ENCODE results near the gene RBM4.
"Not testable (repeated sequence)": the region's sequence is repeated elsewhere in the genome, so short reads cannot be mapped to it uniquely, and the experiment has no call there.

RBM4 gene

GRCh38 chr11:66638177-66639065 is at the start of gene RBM4:
RBM4 (plus strand) TSS chr11:66638703; CDS start chr11:66639712, 1,009 bp downstream.
- DNase-seq = peak; percentile 99 to 100

GRCh38 chr11:66589315-66589714 is 49.2 kb upstream of the RBM4 start:
- not testable (repeated sequence) for DNase-seq

- DNase-seq = no peak
These were observed 48.4 kb upstream of the RBM4 start for GRCh38 chr11:66589996-66590675.

GRCh38 chr11:66591175-66591574 is 47.3 kb upstream of the RBM4 start:
- DNase-seq = no peak

GRCh38 chr11:66592457-66593302 is 45.8 kb upstream of the RBM4 start, which contains the start of the genes CCDC87 and CCS:
CCDC87 (minus strand) TSS chr11:66593063; CDS start chr11:66593015, 48 bp downstream.
CCS (plus strand) TSS chr11:66593185; CDS start chr11:66593262, 77 bp downstream.
- peak; percentile 95 for DNase-seq

GRCh38 chr11:66593303-66593635 is 45.2 kb upstream of the RBM4 start:
- DNase-seq = no peak

GRCh38 chr11:66593650-66594049 is 44.9 kb upstream of the RBM4 start:
- no peak for DNase-seq

GRCh38 chr11:66595245-66595904 is 43.1 kb upstream of the RBM4 start:
- no peak for DNase-seq

GRCh38 chr11:66598993-66599392 is 39.5 kb upstream of the RBM4 start:
- no peak for DNase-seq

GRCh38 chr11:66600219-66600618 is 38.3 kb upstream of the RBM4 start:
- DNase-seq = no peak

GRCh38 chr11:66600631-66601233 is 37.8 kb upstream of the RBM4 start:
- DNase-seq = no peak

GRCh38 chr11:66603072-66603471 is 35.4 kb upstream of the RBM4 start:
- DNase-seq = no peak

- no peak for DNase-seq
These were observed 34.3 kb upstream of the RBM4 start for GRCh38 chr11:66604155-66604554.

GRCh38 chr11:66606608-66607007 is 31.9 kb upstream of the RBM4 start:
- DNase-seq = not testable (repeated sequence)

- DNase-seq = no peak
These were observed 31.2 kb upstream of the RBM4 start for GRCh38 chr11:66607126-66607834.

GRCh38 chr11:66609721-66610617 is 28.5 kb upstream of the RBM4 start:
- no peak for DNase-seq

- DNase-seq = no peak
These were observed 26.0 kb upstream of the RBM4 start for GRCh38 chr11:66612458-66612857.

- DNase-seq = no peak
These were observed 24.4 kb upstream of the RBM4 start for GRCh38 chr11:66614073-66614472.

- peak; percentile 98 to 99 for DNase-seq
These were observed 21.9 kb upstream of the RBM4 start, which contains the start of gene RBM14 for GRCh38 chr11:66616379-66617154. RBM14 (plus strand) TSS chr11:66616630; CDS start chr11:66616721, 91 bp downstream.
